ENCODE measurements around the gene OBSCN.

DNA sequence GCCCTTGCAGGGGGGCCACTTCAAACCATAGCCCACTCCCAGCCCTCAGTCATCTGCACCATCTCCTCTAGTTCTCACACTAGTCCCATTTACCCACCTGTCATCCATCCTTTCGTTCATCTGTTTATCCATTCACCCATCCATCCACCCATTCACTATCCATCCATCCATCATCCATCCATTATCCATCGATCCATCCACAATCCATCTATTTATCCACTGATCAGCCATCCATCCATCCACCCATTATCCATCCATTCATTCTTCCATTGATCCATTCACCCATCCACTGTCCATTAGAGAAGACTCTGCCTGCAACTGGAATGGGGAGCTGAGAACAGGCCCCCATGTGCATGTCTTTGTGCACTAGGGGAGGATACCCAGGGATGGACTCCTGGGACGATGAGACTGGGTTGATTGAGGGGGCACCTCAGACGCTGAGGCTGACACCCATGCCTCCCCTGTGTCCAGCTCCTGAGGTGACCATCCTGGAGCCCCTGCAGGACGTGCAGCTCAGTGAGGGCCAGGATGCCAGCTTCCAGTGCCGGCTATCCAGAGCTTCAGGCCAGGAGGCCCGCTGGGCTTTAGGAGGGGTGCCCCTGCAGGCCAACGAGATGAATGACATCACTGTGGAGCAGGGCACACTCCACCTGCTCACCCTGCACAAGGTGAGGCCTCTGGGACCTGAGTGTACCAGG is 100.9 kb downstream of the OBSCN start:
- TF ChIP-seq, protein P1, sequence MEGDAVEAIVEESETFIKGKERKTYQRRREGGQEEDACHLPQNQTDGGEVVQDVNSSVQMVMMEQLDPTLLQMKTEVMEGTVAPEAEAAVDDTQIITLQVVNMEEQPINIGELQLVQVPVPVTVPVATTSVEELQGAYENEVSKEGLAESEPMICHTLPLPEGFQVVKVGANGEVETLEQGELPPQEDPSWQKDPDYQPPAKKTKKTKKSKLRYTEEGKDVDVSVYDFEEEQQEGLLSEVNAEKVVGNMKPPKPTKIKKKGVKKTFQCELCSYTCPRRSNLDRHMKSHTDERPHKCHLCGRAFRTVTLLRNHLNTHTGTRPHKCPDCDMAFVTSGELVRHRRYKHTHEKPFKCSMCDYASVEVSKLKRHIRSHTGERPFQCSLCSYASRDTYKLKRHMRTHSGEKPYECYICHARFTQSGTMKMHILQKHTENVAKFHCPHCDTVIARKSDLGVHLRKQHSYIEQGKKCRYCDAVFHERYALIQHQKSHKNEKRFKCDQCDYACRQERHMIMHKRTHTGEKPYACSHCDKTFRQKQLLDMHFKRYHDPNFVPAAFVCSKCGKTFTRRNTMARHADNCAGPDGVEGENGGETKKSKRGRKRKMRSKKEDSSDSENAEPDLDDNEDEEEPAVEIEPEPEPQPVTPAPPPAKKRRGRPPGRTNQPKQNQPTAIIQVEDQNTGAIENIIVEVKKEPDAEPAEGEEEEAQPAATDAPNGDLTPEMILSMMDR (IDR thresholded peaks at IDR 0.05; ENCODE audit: low read length) = peak; percentile 16; the same call in 1 of the 2 replicates
- no peak for TF ChIP-seq EZH2 (IDR thresholded peaks at IDR 0.05; ENCODE audit: borderline replicate concordance, low read length)
